Smooth muscle cell of the pulmonary artery (primary cell): ENCODE results near the gene GPR158. TPM values are rescaled to one million over a fixed set of nuclear protein-coding genes. Genes with fewer than 3 reads are reported as not detected.

ENCODE experiments used
- total RNA-seq: library from RNA; depleted of rRNA; stranded (reverse); fragments of >200 nt; gene quantifications from 2 replicates; pipeline ENCODE4 v1.2.3, GENCODE V29; 2014

Gene GPR158, protein sequence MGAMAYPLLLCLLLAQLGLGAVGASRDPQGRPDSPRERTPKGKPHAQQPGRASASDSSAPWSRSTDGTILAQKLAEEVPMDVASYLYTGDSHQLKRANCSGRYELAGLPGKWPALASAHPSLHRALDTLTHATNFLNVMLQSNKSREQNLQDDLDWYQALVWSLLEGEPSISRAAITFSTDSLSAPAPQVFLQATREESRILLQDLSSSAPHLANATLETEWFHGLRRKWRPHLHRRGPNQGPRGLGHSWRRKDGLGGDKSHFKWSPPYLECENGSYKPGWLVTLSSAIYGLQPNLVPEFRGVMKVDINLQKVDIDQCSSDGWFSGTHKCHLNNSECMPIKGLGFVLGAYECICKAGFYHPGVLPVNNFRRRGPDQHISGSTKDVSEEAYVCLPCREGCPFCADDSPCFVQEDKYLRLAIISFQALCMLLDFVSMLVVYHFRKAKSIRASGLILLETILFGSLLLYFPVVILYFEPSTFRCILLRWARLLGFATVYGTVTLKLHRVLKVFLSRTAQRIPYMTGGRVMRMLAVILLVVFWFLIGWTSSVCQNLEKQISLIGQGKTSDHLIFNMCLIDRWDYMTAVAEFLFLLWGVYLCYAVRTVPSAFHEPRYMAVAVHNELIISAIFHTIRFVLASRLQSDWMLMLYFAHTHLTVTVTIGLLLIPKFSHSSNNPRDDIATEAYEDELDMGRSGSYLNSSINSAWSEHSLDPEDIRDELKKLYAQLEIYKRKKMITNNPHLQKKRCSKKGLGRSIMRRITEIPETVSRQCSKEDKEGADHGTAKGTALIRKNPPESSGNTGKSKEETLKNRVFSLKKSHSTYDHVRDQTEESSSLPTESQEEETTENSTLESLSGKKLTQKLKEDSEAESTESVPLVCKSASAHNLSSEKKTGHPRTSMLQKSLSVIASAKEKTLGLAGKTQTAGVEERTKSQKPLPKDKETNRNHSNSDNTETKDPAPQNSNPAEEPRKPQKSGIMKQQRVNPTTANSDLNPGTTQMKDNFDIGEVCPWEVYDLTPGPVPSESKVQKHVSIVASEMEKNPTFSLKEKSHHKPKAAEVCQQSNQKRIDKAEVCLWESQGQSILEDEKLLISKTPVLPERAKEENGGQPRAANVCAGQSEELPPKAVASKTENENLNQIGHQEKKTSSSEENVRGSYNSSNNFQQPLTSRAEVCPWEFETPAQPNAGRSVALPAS (N-terminal part only)
- total RNA-seq = 0.26 and 0.33 TPM in 2 replicates

DNA sequence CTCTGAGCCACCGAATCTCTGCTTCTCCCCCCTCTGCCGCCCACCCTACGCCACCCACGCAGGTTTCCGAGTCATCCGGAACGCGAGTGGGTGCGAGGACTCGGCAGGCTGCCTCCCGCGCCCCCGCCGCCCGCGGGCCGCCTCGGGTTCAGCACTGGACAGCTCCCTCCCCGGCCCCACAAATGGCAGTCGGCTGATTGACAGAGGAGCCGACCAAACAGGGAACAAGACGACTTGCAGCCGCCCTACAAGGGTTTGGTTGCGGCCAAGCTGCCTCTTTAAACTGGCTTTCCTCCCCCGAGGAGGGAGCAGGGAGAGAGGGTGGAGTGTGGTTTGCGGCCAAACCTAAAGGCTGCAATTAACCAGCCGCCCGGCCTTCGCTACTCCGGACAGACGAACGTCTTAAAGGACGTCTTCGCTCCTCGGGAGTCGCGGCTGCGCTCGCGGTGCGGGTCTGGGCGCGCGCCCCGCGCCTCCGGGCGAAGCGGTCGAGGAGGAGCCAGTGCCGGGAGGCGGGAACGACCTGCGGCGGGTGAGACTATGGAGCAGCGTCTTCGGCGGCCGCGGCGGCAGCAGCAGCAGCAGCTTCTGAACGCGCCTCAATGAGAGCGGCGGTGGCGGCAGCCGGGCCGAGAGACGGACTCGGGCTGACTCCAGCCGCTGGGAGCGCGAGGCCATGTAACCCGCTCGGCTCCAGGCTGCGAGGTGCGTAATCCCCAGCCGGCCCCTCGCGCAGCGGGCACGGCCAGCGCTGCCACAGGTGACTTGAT is at the start of gene GPR158:
Gene GPR158, plus strand, starts transcription at position 541 of the 770 bp plus-strand sequence. CDS start 420 bp downstream, outside the sequence.

Other genes with a start within 250 kb of the GPR158 start
- 9.4 and 15.8 TPM in 2 replicates for gene PRTFDC1, start 222.4 kb upstream of the GPR158 start, total RNA-seq
- 0.07 and 0.17 TPM in 2 replicates for gene ENKUR, start 158.8 kb upstream of the GPR158 start, total RNA-seq
- gene THNSL1, start 158.4 kb upstream of the GPR158 start, total RNA-seq = 5.1 and 7.0 TPM in 2 replicates